ENCODE data around the gene CATSPER3. TPM values are rescaled to one million over a fixed set of nuclear protein-coding genes. Genes with fewer than 3 reads are reported as not detected.

CATSPER3 gene
- total RNA-seq, 1 experiment from 2014 or later, result 0.50 TPM

- H3K27ac ChIP-seq (ENCODE audit: insufficient read length, low read depth, low read length), result no peak overlapping the region
- H2BK120ac ChIP-seq (ENCODE audit: low read depth, low read length, poor library complexity, severe bottlenecking), result no peak overlapping the region
- no peak overlapping the region for H2AK5ac ChIP-seq (ENCODE audit: insufficient read length, low read length)
- no peak for TF ChIP-seq CTCF (conservative IDR thresholded peaks at IDR 0.05)
- no peak overlapping the region for H3K56ac ChIP-seq (ENCODE audit: insufficient read length, low read depth, low read length)
- Mint-ChIP-seq H3K27me3 (ENCODE audit: low read depth) (peaks cover 20% of the 10 kb centered on the region), H3K9me3 (no peaks in the 10 kb centered on the region), H3K4me1 (no peaks in the 10 kb centered on the region), H3K4me3 (no peak overlapping the region), H3K36me3 (ENCODE audit: insufficient read depth in 1 of 3, low read depth in 3 of 3) (no peaks in the 10 kb centered on the region; a peak in 1 of 7 replicates), H3K27ac (no peak overlapping the region)
- no peak overlapping the region for H3K23ac ChIP-seq (ENCODE audit: insufficient read length, low read depth, low read length)
- no peak overlapping the region for H3T11ph ChIP-seq (ENCODE audit: low read length)
- H3K4ac ChIP-seq (ENCODE audit: low read depth, low read length), result no peak overlapping the region
- H3K9me3 ChIP-seq (ENCODE audit: control insufficient read depth, low read depth, low read length), result no peaks in the 10 kb centered on the region
- no peak overlapping the region for H2BK5ac ChIP-seq (ENCODE audit: insufficient read length, low read length)
- H3K4me2 ChIP-seq (ENCODE audit: insufficient read depth, insufficient read length, low read length), result no peak overlapping the region
- no peak overlapping the region for H2AFZ ChIP-seq (ENCODE audit: low read length)
- H3K4me1 ChIP-seq (ENCODE audit: insufficient read depth, low read length), result no peaks in the 10 kb centered on the region; the same call in 1 of the 2 replicates
- no peaks in the 10 kb centered on the region for H3K27me3 ChIP-seq (ENCODE audit: insufficient read depth, low read length)
- H4K5ac ChIP-seq (ENCODE audit: insufficient read length, low read depth, low read length), result no peak overlapping the region
- H2BK20ac ChIP-seq (ENCODE audit: low read depth, low read length, poor library complexity, severe bottlenecking), result no peak overlapping the region
- DNase-seq, result no peak
- no peak overlapping the region for H2BK15ac ChIP-seq (ENCODE audit: low read depth, low read length)
- no peak overlapping the region for H3K9ac ChIP-seq (ENCODE audit: extremely low read depth, insufficient read length, low read length)
- no peak overlapping the region for H2BK12ac ChIP-seq (ENCODE audit: insufficient read length, low read depth, low read length)
- WGBS (ENCODE audit: extremely low coverage, insufficient read length, low lambda C conversion rate), result no CpG with 5 or more reads among the region's 8 CpGs
- H3K18ac ChIP-seq (ENCODE audit: insufficient read length, low read depth, low read length), result no peak overlapping the region
- no peaks in the 10 kb centered on the region for H3K79me1 ChIP-seq (ENCODE audit: insufficient read depth, low read depth, low read length, poor library complexity, severe bottlenecking)
- H3K79me2 ChIP-seq (ENCODE audit: insufficient read depth, low read length), result no peaks in the 10 kb centered on the region
- H4K91ac ChIP-seq (ENCODE audit: insufficient read length, low read depth, low read length), result no peak overlapping the region
- no peak overlapping the region for H4K8ac ChIP-seq (replicated peaks; ENCODE audit: insufficient read length, low read depth, low read length)
- H4K20me1 ChIP-seq (ENCODE audit: control insufficient read depth, insufficient read depth, insufficient read length), result no peaks in the 10 kb centered on the region
- no peaks in the 10 kb centered on the region for H3K23me2 ChIP-seq (ENCODE audit: insufficient read length, low read depth, low read length, poor library complexity, severe bottlenecking)
- no peak overlapping the region for H3K14ac ChIP-seq (ENCODE audit: insufficient read depth, low read length)
These were observed 40.8 kb downstream of the CATSPER3 start for GRCh38 chr5:135008556-135008955.

Measured in H9 (cell line).